ENCODE results near the gene CCR3. TPM values are rescaled to one million over a fixed set of nuclear protein-coding genes. Genes with fewer than 3 reads are reported as not detected.
A peak's percentile ranks its signal among the peaks of the same experiment; 100 is the strongest.

Gene CCR3
- total and polyA plus RNA-seq, 9 of the 15 experiments (the other 6 are each of a cell fraction or from before 2014, with no cell fraction given), result not detected

DNA sequence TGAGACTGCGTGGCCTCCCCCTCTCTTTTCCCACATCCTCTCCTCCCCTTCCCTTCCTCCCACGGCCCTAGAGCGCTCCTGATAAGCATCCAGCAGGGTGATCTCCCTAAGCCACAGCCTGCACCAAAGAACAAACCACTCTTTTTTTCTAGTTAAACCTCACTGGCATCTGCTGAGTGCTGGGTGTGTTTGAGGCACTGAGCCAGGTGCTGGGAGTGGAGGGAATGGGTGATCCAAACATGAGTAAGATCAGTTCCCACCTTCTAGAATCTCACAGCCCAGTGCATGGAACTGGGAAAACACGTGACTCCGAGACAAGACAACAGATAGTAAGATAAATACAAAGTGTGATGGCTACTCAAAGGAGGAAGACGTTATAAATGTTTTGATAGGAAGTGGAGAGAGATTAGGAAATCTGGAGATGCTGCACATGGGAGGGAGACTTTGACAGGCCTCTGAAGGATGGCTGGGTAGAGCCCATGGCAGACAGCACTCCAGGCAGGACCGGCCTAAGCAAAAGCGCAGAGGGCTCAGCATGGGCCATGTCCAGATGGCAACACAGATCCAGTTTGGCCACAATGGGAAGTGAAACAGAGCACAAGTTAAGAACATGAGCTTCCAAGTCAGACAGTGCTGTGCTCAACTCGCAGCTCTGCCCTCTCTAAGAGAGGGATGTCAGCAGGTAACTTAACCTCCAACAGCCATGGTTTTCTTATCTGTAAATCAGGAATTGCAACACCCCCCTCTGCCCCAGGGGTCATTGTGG is 55.6 kb downstream of the CCR3 start (continued):
- TF ChIP-seq, protein P1, sequence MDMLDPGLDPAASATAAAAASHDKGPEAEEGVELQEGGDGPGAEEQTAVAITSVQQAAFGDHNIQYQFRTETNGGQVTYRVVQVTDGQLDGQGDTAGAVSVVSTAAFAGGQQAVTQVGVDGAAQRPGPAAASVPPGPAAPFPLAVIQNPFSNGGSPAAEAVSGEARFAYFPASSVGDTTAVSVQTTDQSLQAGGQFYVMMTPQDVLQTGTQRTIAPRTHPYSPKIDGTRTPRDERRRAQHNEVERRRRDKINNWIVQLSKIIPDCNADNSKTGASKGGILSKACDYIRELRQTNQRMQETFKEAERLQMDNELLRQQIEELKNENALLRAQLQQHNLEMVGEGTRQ (CRISPR knock-in tag; IDR thresholded peaks at IDR 0.05), result 0 out of 2 replicates have a peak, but pooled peaks have one; percentile 6
- TF ChIP-seq, protein P2, sequence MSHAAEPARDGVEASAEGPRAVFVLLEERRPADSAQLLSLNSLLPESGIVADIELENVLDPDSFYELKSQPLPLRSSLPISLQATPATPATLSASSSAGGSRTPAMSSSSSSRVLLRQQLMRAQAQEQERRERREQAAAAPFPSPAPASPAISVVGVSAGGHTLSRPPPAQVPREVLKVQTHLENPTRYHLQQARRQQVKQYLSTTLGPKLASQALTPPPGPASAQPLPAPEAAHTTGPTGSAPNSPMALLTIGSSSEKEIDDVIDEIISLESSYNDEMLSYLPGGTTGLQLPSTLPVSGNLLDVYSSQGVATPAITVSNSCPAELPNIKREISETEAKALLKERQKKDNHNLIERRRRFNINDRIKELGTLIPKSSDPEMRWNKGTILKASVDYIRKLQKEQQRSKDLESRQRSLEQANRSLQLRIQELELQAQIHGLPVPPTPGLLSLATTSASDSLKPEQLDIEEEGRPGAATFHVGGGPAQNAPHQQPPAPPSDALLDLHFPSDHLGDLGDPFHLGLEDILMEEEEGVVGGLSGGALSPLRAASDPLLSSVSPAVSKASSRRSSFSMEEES (CRISPR knock-in tag; IDR thresholded peaks at IDR 0.05), result peak; percentile 77
- no peak for TF ChIP-seq RBM17 (IDR thresholded peaks at IDR 0.05; ENCODE audit: borderline replicate concordance, low read depth, low read length)
- TF ChIP-seq, protein P3, sequence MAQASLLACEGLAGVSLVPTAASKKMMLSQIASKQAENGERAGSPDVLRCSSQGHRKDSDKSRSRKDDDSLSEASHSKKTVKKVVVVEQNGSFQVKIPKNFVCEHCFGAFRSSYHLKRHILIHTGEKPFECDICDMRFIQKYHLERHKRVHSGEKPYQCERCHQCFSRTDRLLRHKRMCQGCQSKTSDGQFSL (CRISPR knock-in tag; IDR thresholded peaks at IDR 0.05), result no peak
- TF ChIP-seq, protein P3 (tag; IDR thresholded peaks at IDR 0.05), result no peak
- no peak for TF ChIP-seq CBX5 (IDR thresholded peaks at IDR 0.05; ENCODE audit: borderline replicate concordance, low read depth)
- TF ChIP-seq, protein P4, sequence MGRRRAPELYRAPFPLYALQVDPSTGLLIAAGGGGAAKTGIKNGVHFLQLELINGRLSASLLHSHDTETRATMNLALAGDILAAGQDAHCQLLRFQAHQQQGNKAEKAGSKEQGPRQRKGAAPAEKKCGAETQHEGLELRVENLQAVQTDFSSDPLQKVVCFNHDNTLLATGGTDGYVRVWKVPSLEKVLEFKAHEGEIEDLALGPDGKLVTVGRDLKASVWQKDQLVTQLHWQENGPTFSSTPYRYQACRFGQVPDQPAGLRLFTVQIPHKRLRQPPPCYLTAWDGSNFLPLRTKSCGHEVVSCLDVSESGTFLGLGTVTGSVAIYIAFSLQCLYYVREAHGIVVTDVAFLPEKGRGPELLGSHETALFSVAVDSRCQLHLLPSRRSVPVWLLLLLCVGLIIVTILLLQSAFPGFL (CRISPR knock-in tag; IDR thresholded peaks at IDR 0.05), result no peak
- TF ChIP-seq ZNF780A (CRISPR knock-in tag; IDR thresholded peaks at IDR 0.05), result no peak
- TF ChIP-seq, protein P5, sequence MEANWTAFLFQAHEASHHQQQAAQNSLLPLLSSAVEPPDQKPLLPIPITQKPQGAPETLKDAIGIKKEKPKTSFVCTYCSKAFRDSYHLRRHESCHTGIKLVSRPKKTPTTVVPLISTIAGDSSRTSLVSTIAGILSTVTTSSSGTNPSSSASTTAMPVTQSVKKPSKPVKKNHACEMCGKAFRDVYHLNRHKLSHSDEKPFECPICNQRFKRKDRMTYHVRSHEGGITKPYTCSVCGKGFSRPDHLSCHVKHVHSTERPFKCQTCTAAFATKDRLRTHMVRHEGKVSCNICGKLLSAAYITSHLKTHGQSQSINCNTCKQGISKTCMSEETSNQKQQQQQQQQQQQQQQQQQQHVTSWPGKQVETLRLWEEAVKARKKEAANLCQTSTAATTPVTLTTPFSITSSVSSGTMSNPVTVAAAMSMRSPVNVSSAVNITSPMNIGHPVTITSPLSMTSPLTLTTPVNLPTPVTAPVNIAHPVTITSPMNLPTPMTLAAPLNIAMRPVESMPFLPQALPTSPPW (CRISPR knock-in tag; IDR thresholded peaks at IDR 0.05), result peak; percentile 28; the same call in 1 of the 2 replicates
- TF ChIP-seq PHB (CRISPR knock-in tag; IDR thresholded peaks at IDR 0.05), result no peak

Measured in K562 (cell line).